GM18505 (cell line): ENCODE results near the gene RPP38.

Source experiments
- ATAC-seq: cut with Tn5 transposase; IDR thresholded peaks from one replicate; pipeline ENCODE4 v1.9.1; 2021; ENCODE audit not compliant: unreplicated experiment
- POLR2A ChIP-seq: IDR thresholded peaks from 4 replicates; pipeline ENCODE4 v1.6.1; 2011; ENCODE audit warnings: borderline replicate concordance; ENCODE audit not compliant: insufficient read depth, insufficient read length; ENCODE audit errors: extremely low read depth

The RPP38 gene

DNA sequence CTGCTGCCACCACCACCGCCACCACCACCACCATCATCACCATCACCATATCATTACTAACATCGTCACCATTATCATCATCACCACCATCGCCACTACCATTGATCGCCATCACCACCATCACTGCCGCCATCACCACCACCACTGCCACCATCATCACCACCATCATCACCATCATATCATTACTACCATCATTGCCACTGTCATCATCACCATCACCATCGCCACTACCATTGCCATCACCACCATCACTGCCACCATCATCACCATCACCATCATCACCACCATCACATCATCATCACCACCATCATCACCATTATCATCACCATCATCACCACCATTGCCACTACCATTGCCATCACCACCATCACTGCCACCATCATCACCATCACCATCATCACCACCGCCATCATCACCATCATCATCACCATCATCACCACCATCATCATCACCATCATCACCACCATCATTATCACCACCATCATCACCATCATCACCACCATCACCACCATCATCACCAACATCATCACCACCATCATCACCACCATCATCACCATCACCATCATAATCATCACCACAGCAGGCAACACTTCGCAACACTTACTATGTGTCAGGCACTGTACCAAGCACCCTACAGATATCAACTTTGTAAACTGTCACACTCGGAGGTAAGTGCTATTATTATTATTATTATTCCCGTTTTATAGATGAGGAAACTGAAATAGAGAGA is 52.1 kb downstream of the RPP38 start:
- no peak for ATAC-seq
- TF ChIP-seq POLR2A = no peak

DNA sequence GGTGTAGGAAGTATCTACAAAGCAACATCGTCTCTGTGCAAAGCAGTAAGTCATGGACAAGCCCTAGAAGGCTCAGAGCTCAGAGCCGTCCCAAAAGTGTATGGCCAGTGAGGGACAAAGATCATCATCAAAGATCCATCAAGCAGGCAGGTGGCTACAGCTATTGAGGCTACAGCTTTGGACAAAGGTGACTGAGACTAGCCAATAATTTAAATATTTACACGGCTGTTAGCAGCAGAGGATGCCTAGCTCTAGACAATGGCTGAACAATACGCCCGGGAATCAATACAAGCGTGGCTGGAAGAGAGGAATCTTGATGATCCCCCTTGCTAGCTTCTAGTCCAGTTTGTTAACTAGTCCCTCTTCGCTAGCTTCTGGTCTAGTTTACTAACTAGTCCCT is 53.4 kb downstream of the RPP38 start:
- no peak for TF ChIP-seq POLR2A

DNA sequence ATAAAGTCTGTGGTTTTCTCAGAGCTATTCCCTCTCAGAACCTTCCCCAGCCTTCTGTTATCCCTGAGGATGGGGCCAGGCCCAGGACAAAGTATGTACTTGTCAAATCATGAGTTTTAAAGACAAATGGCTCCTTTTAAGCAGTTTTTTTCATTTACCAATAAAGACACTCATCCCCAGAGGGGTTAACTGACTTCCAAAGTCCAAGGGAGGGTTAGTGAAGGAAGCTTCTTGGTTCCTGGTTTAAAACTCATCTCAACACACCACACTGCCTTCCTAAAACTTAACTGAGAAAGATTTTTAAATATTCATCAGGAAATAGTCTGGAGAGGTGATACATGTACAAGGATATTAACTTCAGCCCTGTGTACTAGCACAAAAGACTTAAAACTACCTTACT is 55.4 kb downstream of the RPP38 start:
- ATAC-seq = no peak

More for the DNA sequence above, 53.4 kb downstream of the RPP38 start:
- no peak for ATAC-seq

More for the DNA sequence above, 55.4 kb downstream of the RPP38 start:
- no peak for TF ChIP-seq POLR2A
